ENCODE results near the gene TOB1.

The TOB1 gene

DNA sequence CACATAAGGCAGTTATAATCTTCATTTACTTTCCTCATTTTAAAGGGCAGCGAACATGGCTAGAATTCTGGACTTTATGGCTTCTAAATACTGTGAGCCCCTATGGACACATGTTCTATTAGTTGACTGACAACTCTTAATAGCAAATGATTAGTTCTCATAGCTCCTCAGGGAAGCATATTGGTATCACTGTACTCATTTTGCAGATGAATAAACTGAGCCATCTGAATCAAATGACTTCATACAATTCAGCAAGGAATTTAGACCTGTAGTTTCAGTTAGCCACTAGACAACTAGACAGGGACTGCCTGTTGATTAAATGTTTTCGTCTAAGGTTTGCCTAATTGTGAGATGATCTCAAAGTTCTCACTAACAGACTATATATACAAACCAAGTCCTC is 9.7 kb downstream of the TOB1 start:
- H3K4me3 ChIP-seq (replicated peaks; ENCODE audit: low read depth, low read length) = no peak overlapping the region
- no peak for DNase-seq (ENCODE audit: extremely low read depth, low read depth)
- TF ChIP-seq CTCF (IDR thresholded peaks at IDR 0.05; ENCODE audit: low read depth, low read length, missing control alignments) = no peak

- no peak for DNase-seq (ENCODE audit: extremely low read depth, low read depth)
- H3K4me3 ChIP-seq (replicated peaks; ENCODE audit: low read depth, low read length) = no peak overlapping the region
- no peak for TF ChIP-seq CTCF (IDR thresholded peaks at IDR 0.05; ENCODE audit: low read depth, low read length, missing control alignments)
Observed at GRCh38 chr17:50855708-50856330, 10.3 kb downstream of the TOB1 start.

DNA sequence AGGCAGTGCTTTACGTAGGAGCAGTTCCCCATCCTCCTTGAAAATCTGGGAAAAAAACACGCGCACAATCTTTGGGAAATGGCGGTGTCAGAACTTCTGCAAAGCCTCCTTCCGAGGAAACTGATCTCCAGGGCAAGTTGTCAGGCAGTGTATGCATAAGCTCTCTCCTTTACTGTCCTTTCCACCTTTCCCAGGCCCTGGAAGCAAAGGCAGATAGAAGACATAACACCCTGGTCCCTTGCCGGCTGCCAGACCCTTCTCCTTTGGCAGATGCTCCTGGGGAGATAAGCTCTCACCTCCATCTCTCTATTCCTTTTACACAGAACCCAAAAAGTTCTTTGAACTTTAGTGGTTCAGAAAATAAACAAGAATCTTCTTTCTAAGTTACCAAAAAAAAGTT is 12.4 kb downstream of the TOB1 start:
- no peak for TF ChIP-seq CTCF (IDR thresholded peaks at IDR 0.05; ENCODE audit: low read depth, low read length, missing control alignments)
- no peak overlapping the region for H3K4me3 ChIP-seq (replicated peaks; ENCODE audit: low read depth, low read length)
- no peak for DNase-seq (ENCODE audit: extremely low read depth, low read depth)

DNA sequence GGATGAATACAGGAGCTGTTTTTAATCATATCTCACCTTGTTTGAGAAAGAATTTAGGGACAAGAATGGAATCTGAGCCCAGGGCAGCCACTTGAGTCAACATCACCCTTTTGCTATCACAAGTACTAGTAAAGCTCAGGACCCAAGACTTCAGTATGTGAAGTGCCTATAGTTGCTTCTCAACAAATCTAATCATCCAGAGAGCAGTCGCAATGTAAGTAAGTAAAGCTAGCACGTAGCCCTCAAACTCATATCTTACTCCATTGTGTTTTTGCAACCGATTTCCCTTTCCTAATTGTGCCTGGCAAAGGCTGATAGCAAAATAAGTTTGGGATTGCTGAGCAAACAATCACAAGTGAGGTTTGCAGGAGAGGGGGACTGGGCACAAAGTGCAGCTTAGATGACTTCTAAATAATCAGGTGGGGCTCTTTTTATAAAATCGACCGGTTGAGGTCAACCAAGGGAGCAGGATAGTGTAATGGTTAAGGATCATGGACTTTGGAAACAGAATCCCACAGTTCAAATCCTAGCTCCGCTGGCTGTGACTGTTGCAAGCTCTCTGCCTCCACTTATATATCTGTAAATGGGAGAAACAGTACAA is 13.0 kb downstream of the TOB1 start:
- no peak for TF ChIP-seq CTCF (IDR thresholded peaks at IDR 0.05; ENCODE audit: low read depth, low read length, missing control alignments)
- no peak for DNase-seq (ENCODE audit: extremely low read depth, low read depth)
- no peak overlapping the region for H3K4me3 ChIP-seq (replicated peaks; ENCODE audit: low read depth, low read length)

DNA sequence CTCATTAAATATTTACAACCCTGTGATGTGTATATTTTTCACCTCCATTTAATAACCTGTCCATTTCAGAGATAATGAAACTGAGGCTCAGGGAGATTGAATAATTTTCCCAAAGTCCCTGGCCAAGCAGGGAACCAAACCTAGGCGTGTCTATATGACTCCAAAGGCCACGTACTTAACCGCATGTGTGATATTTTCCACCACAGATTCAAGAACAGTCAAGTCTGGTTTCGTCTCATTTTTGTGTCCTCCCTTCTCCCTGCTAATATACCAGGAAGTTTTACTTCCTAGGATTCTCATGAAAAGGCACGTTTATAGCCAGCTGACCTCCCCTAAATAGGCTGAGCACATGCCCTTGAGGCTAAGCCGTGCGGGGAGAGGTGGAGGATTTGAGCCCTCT is 15.5 kb downstream of the TOB1 start:
- TF ChIP-seq CTCF (IDR thresholded peaks at IDR 0.05; ENCODE audit: low read depth, low read length, missing control alignments) = no peak
- no peak overlapping the region for H3K4me3 ChIP-seq (replicated peaks; ENCODE audit: low read depth, low read length)
- no peak for DNase-seq (ENCODE audit: extremely low read depth, low read depth)

GRCh38 chr17:50848711-50849110 is 17.4 kb downstream of the TOB1 start:
- H3K4me3 ChIP-seq (replicated peaks; ENCODE audit: low read depth, low read length) = no peak overlapping the region
- no peak for TF ChIP-seq CTCF (IDR thresholded peaks at IDR 0.05; ENCODE audit: low read depth, low read length, missing control alignments)
- no peak for DNase-seq (ENCODE audit: extremely low read depth, low read depth)

DNA sequence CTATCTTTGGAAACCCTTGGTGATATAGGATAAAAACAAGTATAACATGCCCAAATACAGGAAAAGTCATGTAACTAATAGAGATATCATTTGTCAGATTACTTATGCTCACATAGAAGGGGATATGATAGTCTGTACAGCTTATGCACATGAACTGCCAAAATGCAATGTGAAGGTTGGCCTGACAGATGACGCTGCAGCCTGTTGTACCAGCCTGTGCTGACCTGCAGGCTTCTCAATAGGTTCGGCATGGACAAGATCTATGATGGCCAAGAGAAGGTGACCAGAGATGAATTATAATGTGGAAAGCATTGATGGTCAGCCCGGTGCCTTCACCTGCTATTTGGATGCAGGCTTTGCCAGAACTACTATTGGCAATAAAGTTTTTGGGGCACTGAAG is 18.1 kb downstream of the TOB1 start:
- no peak for DNase-seq (ENCODE audit: extremely low read depth, low read depth)
- no peak overlapping the region for H3K4me3 ChIP-seq (replicated peaks; ENCODE audit: low read depth, low read length)
- no peak for TF ChIP-seq CTCF (IDR thresholded peaks at IDR 0.05; ENCODE audit: low read depth, low read length, missing control alignments)
